GM18951 (cell line): ENCODE measurements around the gene ZNF385C.
"Not testable (repeated sequence)": the region's sequence is repeated elsewhere in the genome, so short reads cannot be mapped to it uniquely, and the experiment has no call there.

ENCODE experiments used
- POLR2A ChIP-seq: IDR thresholded peaks from 4 replicates; pipeline ENCODE4 v1.6.1; 2011; ENCODE audit warnings: mild to moderate bottlenecking; ENCODE audit not compliant: insufficient read length, insufficient read depth; ENCODE audit errors: extremely low read depth
- in situ Hi-C: fragments of 300-500 bp; cut with MboI; formaldehyde crosslinking; loops from one replicate; pipeline ENCODE4 v1.12.0; 2022; ENCODE audit warnings: low sequenced_read_pairs, mixed read lengths, inconsistent platforms; ENCODE audit not compliant: unreplicated experiment

The ZNF385C gene, protein sequence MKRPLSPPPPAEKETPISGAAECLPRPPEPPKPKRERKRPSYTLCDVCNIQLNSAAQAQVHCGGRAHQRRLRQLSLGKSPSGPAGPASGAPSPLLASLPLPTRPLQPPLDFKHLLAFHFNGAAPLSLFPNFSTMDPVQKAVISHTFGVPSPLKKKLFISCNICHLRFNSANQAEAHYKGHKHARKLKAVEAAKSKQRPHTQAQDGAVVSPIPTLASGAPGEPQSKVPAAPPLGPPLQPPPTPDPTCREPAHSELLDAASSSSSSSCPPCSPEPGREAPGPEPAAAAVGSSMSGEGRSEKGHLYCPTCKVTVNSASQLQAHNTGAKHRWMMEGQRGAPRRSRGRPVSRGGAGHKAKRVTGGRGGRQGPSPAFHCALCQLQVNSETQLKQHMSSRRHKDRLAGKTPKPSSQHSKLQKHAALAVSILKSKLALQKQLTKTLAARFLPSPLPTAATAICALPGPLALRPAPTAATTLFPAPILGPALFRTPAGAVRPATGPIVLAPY

DNA sequence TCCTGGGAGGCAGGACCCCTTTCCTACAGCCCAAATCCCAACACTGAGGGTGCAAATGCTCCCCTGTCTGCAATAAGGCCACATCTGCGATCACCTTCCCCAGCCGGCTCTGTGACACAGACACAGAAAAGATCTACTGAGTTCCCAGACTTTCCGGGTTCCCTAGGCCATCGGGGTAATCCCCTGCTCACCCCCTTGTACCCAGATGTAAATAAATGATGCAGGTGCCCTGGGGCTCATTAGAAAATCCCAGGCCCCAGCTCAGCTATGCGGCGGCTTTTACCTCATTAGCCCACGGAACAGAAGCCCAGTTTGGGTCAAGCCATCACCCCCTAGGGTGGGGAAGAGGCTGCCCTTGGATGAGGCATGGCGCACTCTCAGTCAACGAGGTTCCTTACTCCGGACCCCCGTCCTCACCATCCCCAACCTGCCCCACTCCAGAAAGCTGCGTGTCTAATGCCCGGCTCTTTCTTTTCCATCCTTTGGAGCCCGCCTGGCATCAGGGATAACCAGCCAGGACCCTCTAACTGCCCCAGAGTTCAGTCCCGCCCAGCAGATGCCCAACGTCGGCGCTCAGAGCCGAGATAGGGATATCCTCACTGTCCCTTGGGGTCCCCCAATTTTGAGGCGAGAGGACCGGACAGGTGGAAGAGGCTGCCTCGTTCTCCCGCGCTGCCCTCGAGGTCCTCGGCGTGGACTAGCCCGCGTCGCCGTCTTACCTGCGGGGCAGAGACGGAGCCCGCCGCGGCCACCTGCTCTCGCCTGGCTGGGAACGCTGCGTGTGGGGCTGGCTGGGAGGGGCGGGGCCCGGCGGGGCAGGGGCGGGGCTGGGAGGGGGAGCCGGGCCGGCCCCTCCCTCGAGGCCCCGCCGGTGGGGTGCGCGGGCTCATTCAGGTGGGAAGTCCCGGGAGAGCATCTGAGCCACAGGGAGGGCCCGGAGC lies at the start of gene ZNF385C:
TSS of gene ZNF385C (minus strand) at position 783 of the 941 bp plus-strand sequence. CDS start 35,417 bp downstream, outside the sequence.
- TF ChIP-seq POLR2A: no peak
- in situ Hi-C loops: no loop called here

DNA sequence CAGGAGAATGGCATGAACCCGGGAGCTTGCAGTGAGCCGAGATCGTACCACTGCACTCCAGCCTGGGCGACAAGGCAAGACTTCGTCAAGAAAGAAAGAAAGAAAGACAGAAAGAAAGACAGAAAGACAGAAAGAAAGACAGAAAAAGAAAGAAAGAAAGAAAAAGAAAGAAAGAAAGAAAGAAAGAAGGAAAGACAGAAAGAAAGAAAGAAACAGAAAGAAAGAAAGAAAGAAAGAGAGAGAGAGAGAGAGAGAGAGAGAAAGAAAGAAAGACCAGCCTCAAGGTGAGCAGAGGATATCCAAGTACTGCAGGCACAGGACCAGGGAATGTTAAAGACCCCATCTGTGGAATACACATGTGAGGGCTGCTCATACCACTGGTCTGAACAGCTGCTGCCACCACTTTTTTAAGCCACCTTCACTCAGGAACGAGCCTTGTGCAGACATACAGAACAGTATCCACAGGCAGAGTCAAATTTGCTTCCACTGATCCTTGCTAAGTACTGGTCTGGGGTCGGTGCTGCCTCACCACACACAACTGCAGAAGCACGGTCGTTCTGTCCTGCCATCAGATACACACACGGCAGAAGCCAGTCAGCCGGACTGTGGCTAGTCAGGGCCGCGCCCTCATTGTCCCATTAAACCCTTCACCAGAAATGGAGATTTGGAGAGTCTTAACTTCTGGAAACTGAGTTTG lies 48.8 kb upstream of the ZNF385C start:
- no peak for TF ChIP-seq POLR2A
- in situ Hi-C loops: no loop called here

GRCh38 chr17:42143138-42143537 lies 44.9 kb upstream of the ZNF385C start:
- in situ Hi-C loops: not testable (repeated sequence)

GRCh38 chr17:42142371-42142896 lies 44.2 kb upstream of the ZNF385C start:
- no peak for TF ChIP-seq POLR2A
- in situ Hi-C loops: no loop called here

- in situ Hi-C loops: no loop called here
Measured at GRCh38 chr17:42141382-42141781, 43.1 kb upstream of the ZNF385C start.

GRCh38 chr17:42140690-42141089 lies 42.4 kb upstream of the ZNF385C start:
- in situ Hi-C loops: not testable (repeated sequence)

More at GRCh38 chr17:42141382-42141781, 43.1 kb upstream of the ZNF385C start:
- no peak for TF ChIP-seq POLR2A

- in situ Hi-C loops: no loop called here
- TF ChIP-seq POLR2A: no peak
Measured at GRCh38 chr17:42138749-42139492, 40.6 kb upstream of the ZNF385C start.

DNA sequence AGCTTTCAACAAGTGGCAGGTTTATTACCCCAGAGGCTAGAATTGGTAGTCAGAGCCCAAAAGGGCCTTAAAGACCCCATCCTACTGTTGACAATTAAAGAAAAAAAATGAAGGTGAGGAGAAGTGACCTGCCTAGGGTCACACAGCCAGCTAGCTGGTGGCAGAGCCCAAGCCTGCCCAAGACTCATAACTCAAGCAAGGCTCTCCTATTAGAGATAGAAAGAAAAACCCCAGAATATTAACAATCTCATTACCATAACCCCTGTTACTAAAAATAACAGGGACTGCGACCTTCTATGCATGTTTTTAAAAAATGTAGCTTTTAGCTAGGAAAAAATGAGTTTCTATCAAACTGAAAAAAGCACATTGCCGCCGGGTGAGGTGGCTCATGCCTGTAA lies 38.4 kb upstream of the ZNF385C start:
- no peak for TF ChIP-seq POLR2A
- in situ Hi-C loops: no loop called here

GRCh38 chr17:42135664-42136653 lies 37.7 kb upstream of the ZNF385C start:
- in situ Hi-C loops: no loop called here
- no peak for TF ChIP-seq POLR2A

DNA sequence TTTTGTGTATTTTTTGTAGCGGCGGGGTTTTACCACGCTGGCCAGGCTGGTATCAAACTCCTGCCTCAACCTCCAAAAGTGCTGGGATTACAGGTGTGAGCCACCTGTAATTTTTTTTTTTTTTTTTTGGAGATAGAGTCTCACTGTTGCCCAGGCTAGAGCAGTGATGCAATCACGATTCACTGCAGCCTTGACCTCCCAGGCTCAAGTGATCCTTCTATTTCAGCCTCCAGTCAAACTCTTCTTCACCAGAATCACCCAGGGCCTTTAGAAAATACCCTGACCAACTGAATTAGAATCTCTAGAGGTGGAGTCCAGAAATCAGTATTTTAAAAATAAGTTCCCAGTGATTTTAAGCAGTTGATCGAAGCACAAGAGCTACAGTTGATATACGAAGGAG lies 36.9 kb upstream of the ZNF385C start:
- in situ Hi-C loops: no loop called here

GRCh38 chr17:42133461-42134041 lies 35.3 kb upstream of the ZNF385C start:
- in situ Hi-C loops: no loop called here
- TF ChIP-seq POLR2A: no peak

More for the DNA sequence above, 36.9 kb upstream of the ZNF385C start:
- no peak for TF ChIP-seq POLR2A
